Measurements from ENCODE around the gene PLXNA4. TPM values are rescaled to one million over a fixed set of nuclear protein-coding genes. Genes with fewer than 3 reads are reported as not detected.

PLXNA4 gene
- total RNA-seq, 1 donor from 2014 or later: 5.9 TPM

DNA sequence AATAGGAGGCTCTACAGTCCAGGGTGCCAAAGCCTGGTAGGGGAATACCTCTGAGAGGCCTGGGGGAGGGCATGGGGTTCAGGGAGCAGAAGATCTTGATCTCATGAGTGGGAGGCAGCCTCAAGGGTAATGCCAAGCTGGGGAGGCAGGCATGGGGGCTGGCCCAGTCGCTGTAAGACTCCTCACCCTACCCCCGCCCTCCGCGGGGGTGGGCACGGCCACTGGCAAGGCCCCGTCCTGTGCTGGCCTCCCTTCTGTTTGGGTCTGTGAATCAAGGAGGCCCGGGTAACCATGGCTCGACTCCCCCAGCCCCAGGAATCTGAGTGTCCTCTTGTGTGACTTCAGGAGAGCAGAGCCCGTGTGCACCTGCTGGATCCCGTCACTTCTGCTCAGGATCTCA, 473.9 kb downstream of the PLXNA4 start:
- intact Hi-C loops (cut with micrococcal nuclease): no loop called here

DNA sequence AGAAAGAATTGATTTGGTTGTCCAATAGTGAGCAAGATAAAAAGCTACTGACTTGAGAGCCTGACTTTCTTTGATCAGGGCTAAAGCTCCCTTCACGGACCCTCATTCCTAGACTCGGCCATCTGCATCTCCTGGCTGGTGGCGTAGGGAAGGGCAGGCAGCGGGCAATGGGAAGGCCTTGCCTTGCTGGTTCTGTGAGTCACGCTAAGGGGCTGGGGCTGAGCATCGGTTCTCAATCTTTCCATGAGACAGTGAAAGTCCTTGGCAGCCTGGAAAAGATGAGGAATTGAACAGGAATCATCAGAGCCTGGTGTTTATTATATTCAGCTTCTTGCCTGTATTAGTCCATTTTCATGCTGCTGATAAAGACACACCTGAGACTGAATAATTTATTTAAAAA, 475.3 kb downstream of the PLXNA4 start:
- intact Hi-C loops (cut with micrococcal nuclease): no loop called here

DNA sequence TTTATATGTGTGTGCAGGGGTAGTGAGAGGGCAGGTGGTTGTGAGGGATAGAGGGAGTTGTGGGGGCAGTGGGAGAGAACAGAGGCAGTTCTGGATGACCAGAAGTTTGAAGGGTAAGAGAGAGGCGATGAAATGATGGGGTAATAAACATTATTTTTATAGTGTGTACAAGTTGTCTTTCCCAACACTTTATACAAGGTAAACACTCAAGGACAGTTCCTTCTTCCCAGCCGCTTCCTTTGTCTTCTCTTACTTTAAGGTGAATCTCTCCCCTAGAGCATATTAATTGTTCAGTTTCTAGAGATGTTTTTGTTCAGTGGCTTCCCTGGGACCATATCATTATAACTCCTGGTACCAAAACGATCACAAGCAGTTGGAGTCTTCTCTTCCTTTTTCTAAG, 475.8 kb downstream of the PLXNA4 start:
- intact Hi-C loops (cut with micrococcal nuclease): no loop called here

DNA sequence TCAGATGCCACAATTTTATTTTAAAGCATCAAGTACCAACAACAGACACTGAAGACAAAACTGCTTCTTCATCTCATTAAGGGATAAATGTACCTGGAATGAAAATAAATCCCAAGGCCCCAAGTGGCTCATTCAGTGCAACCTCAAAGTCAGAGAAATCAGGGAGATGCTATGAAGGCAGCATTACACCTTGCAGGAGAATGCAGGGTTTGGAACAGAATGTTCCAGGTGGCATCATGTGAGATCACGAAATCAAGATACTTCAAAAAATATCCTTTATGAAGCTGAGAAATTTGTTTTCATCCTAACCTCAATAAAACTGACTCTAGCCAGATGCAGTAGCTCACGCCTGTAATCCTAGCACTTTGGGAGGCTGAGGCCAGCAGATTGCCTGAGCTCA, 477.1 kb downstream of the PLXNA4 start:
- intact Hi-C loops (cut with micrococcal nuclease): no loop called here

DNA sequence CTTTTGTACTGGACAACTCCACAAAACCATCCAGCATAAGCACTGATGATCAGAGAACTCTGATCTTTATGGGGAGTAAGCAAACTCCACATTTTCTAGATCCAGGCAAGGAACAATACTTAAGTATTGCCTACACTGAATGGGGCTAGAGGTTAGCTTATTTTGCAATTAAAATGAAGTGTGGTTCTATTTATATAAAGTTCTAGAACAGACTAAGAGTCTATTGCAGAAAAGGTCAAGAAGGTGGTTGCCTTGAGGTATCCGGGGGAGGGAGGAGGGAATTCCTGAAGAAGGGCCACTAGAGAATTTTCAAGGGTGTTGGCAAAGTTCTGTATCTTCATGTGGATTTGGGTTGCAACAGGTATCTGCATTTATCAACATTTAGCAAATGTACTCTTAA, 477.9 kb downstream of the PLXNA4 start:
- intact Hi-C loops (cut with micrococcal nuclease): no loop called here

DNA sequence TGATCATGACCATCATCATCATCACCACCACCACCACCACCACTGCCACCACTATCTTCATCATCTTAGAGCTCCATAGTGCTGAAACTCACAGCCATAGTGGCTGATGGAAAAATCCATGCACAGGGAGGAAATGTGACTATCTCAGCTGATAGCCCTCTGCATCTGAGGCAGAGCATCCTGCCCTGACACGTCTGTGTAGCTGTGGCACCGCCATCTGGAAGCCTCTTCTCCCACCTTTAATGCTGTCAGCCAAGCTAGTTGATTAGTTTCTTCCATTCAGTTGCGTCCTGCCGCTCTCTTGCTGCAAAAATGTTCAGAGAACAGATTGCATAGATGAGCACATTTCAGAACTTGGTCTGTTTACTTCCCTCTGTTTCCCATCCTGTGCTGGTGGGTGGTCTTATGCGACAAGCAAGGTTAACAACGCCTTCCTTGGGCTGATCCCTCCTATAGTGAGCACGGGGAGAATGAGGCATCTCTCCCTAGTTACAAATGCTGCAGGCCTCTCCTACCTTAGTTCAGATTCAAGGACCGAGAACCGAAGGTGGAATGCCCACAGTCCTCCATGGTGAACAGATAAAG, 478.6 kb downstream of the PLXNA4 start:
- intact Hi-C loops (cut with micrococcal nuclease): no loop called here

DNA sequence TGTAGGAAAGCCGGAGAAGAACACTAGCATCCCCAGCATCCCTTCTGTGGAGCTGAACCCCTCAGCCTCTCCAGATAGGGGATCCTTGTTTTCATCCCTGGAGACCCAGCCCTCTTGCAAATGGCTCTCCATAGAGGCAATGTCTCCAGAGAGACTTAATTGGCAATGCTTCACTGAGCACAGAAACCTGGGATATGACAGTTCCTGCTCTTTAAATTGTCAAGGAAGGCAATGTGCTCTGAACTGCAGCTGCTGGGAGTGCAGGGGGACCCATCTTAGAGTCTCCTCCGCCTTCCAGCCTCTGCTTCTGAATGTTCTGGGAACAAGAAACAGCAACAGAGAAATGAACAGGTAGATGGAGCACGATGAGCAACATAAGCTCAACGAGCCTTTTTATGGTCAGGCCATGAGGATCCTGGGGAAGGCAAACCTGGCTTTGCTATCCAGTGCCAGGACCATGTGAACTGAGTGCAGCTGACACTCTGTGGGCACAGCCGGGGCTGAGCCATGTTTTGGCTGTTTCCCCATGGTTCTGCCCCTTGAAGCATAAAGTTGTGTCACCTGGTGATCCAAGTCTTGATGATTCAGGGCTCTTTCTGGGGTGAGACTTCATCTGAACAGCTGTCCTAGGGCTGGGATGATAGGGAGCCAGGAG, 481.0 kb downstream of the PLXNA4 start:
- intact Hi-C loops (cut with micrococcal nuclease): no loop called here

DNA sequence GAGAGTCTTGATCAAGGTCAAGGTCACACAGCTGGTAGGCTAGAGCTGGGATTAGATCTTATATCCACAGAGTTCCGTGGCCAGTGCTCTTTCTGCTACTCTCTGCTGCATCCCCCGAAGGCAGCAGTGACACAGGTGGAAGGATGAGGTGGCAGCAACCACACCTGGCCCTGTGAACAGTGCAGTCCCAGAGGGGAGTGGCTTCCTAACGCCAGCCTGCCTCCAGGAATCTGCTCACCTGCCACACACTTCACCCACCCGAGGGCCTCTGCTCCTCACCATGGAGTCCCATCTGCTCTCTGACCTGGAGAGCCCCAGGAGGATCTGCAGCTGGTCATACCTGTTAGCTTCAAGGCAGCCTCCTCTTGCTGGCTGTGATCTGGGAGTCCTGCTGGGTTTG, 484.2 kb downstream of the PLXNA4 start:
- intact Hi-C loops (cut with micrococcal nuclease): no loop called here

DNA sequence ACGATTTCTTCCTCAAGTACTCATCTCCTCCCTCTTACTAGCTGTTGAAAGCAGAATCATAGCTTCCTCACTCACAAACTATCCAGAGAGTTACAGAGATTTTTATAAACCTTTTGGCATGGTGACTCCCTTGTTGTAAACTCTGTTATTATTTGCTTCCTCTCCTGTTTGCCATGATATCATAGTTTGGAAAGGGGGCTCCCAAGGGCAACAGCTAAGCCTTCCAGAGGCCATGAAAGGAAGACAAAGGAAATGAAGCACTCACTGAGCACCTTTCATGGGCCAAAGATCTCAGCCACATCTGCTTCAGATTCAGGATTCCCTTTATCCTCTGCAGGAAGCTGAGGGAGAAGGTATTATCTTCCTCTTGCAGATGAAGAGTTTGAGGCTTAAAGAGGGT, 484.6 kb downstream of the PLXNA4 start:
- intact Hi-C loops (cut with micrococcal nuclease): no loop called here

DNA sequence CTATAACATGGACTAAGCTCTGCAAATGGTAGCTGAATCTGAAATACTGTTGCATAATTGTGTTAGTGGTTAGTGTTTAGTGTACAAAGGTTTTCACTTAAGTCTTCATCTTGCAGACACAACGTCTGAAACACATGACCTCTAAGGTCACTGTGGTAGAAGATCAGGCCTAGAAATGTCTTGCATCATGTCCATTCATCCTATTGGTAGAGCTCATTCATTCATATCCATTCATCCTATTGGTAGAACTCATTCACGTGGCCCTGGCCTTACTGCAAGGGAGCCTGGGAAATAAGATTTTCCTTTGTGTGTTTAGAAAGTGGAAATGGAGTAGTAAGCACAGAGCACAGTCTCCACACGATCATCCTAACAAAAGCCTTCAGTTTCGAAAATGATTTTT, 485.8 kb downstream of the PLXNA4 start:
- intact Hi-C loops (cut with micrococcal nuclease): no loop called here

DNA sequence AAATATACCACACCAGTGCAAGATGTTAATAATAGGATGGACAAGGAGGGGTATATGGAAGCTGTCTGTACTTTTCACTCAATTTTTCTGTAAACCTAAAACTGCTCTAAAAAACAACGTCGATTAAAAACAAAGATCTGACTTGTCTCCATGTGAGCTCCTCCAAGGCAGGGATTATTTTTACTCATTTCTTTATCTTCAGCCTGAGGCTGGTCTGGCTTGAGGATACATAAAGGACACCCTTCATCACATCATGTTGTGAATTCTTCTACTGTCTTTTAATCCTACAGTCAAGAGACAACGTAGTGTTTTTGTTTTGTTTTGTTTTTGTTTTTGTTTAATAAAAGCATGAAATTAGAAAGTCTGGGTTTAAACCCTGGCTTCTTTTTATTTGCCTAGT, 486.9 kb downstream of the PLXNA4 start:
- intact Hi-C loops (cut with micrococcal nuclease): no loop called here

DNA sequence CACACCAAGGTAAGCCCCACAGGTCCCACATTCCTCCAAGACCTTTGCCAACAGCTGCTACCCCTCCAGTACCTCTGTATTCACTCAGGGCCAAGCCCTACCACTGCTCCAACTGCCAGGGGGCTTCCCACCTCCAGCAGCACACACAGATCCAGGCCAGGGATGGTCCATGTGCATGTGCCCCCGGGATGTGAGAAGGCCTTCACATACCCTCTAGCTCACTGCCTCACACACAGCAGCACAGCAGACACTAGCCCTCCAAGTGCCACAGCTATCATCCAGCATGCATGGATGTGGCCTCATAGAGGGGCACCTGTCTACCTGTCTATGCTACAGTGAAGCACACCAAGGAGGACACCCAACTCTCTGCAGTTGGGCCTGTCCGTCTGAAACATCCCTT, 488.8 kb downstream of the PLXNA4 start:
- intact Hi-C loops (cut with micrococcal nuclease): no loop called here

DNA sequence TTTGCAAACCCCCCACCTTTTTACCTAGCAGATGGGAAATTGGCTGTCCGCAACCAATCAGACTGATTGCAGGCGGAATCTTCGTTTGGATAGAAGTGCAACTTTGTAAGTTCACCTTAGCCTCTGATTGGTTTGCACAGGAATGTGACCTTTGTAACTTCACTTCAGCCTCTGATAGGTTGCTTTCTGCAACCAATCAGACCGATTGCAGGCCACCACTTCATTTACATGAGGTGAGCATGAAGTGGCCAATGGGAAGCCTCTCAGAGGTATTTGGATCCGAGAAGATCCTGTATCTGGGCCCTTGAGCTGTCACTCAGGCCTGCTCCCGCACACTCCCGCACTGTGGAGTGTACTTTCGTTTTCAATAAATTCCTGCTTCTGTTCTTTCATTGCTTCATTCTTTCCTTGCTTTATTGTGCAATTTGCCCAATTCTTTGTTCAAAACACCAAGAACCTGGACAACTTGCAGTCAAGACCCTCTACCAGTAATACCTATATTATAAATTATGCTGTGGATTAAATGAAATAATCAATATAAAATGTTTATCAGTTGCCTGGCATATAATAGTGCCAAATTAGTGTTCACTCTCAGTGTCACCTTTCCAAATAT, 491.4 kb downstream of the PLXNA4 start:
- intact Hi-C loops (cut with micrococcal nuclease): no loop called here

DNA sequence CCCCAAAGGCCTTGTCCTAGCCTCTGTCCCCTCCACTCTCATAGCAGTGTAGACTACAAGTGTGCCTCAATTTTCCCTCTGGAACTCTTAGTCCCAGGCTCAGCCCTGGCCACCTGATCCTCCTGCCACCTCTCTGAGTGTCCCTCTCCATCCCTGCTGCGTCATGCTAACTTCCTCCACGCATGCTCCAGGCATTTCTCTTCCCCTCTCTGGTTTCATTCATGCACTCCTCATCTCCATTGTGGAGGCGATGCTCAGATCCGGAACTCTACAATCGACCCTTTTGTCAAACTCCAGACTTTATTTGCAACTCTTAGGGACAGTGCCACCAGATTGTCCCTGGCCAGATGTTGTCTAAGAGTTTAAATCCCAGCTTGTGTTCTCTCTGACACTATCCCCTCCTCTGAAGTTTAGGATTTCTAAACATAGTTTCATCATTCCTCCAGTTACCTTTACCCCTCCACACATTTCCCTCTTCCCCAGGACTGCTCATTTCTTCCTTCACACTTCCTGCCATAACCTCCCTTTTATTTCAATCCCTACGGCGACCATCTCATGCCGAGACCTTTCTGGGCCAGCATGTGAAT, 492.6 kb downstream of the PLXNA4 start:
- intact Hi-C loops (cut with micrococcal nuclease): no loop called here

DNA sequence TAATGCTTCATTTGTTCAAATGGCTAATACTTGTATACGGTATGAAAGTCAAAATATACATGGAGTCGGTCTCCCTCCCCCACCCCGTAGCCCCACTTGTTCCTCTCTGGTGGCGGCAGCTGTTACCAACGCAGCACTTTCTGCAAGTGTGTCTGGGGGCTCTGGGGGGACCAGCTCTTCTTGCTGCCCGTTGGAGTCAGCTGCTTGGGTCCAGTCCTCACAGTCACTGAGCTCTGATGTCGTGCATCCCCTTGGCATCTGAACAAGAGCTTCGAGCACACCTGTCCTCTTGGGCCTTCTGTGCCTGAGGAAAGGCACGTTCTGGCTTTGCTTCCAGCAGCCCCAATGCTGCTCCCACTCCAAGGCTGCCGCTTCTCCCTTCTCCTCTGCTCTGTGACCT, 493.1 kb downstream of the PLXNA4 start:
- intact Hi-C loops (cut with micrococcal nuclease): no loop called here

DNA sequence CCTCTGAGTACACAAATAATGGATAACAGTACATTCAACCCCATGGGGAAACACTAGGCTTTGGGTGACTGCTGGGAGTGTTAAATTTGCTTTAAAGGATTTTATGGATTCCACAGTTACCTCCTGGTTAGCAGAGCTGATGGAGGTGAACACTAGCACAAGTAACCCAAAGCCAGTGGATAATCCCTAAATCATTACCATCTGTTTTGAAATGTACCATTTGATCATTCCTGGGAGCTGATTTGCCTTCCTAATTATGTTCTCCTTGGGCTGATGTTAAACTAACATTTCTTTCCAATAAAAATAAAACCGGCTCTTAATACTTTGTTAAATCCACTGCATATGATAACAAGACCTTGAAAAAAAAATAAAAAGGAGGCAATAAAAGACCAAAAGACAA, 493.9 kb downstream of the PLXNA4 start:
- intact Hi-C loops (cut with micrococcal nuclease): no loop called here

DNA sequence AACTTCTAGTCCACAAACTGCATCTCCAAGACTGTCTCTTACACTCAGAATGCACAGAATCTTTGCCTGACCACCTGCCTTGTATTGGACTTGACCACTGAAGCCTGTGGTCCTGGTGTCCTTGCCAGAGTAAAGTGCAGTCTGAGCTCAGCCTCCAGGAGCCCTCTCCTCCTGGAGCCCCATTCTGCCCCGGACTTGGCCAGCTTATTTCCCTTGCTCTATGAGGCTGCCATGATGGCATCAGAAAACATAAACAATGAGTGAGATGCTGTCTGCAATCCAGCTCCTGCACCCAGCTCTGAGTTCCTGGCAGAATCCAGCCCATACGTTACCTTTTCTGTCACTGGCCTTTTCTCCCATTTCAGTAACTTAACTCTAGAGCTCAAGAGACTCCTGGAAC, 494.6 kb downstream of the PLXNA4 start:
- intact Hi-C loops (cut with micrococcal nuclease): no loop called here

DNA sequence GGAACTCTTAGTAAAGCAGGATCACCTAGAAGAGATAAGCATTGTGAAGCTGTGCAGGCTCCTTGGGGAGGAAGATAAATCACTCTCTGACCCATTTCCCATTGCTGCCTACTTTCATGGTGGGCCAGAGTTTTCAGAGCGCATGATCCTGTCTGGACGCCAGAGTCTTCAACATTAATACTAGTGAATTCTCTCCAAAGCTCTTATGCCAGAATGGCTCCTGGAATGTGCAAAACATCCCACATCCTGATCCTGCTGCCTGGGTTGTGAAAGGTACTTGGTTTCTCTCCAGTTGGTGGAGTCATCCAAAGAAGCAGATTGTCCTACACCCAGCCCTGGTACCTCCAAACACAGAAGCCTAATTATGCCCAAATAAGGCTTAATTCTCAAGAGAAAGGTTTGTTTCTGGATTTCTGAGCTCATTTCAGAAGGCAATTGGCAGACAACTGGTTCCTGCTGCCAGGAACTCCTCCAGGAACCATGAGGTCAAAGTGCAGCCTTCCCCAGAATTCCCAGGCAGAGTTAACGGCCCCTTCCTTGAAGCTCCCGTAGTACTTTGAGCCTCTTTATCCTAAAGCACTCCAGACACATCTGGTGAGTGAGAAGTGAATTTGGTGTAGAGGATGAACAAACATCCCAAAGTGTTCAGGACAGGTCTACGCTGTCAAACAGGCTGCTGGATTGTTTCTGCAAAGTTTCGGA, 495.2 kb downstream of the PLXNA4 start:
- intact Hi-C loops (cut with micrococcal nuclease): no loop called here

DNA sequence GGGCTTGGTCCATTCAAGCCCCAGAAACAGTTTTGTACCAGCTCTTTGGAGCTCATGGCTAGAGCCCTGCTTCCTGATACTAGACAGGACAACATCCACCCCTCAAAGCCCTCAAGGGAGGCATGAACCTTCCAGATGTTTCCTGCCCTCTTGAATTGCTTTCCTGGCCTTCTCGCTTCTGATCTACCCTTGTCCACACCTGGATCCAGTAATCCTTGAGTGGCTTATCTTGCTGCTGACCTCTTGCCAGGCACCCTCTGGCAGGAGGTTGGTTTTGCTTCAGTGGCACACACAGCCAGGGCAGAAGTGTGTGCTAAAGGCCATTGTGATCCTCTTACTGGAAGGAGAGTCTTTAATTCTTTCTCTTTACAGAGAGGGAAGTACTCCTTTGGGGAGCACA, 495.8 kb downstream of the PLXNA4 start:
- intact Hi-C loops (cut with micrococcal nuclease): no loop called here

DNA sequence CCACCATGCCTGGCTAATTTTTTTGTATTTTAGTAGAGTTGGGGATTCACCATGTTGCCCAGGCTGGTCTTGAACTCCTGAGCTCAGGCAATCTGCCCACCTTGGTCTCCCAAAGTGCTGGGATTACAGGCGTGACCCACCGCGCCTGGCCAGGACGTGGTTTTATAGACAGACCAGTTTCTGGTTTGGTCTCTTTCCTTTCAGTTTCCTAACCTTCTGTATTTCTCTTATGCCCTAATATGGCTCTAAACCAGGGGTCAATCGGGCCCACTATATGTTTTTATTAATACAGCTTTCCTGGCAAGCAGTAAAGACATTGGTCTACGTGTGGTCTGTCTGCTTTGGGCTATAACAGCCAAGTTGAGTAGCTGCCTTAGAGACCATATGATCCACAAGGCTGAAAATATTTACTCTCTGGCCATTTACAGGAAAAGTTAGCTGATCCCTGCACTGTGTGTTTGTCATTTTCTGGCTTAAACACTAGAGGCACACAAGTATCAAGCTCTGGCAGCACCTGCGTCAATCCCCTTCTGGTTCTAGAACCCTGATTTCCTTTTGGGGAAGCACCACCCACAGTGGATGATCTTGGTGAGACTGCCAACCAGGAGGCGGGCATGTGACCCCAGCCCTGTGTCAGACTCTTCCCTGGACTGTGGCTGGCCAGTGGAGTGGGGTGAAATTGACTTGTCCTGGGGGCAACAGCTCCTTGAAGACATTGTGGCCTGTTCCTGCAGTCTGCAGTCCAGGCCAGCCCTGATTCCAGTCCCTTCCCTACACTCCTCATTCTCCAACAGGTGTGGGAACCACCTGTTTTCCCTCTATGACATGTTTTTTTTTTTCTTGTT, 497.2 kb downstream of the PLXNA4 start:
- intact Hi-C loops (cut with micrococcal nuclease): no loop called here

DNA sequence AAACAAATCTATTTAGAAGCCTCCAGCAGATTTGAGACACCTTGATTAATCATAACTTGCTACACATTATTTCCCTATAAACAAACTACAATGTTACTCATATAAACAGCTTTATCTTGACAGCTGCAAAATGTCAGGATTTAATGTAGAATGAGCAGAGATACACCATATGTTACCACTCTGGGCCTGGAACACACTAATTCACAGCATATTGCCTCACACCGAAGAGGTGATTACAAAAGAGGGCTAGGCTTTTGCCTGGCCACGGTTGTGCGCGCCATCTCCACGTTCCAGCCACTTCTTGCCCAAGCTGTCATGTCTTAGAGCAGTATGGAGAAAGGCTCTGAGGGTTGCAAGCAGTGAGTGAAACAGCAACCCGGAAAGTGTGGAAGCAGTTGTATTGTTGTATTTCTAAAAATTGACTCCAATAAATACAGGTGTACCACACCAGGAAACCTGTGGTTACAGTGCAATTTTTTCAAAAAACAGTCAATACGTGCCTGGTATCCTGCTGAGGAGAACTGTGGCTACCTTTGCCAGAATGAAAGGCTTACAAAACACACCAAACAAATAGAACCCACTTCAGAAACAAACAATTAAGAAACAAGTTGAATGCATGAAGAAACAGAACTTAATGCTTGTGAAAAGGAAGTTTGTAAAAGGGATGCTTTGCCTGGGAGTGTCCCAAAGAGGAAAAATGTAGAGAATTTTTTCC, 498.1 kb downstream of the PLXNA4 start:
- intact Hi-C loops (cut with micrococcal nuclease): no loop called here
